ENCODE measurements around the gene UTP15. TPM values are rescaled to one million over a fixed set of nuclear protein-coding genes. Genes with fewer than 3 reads are reported as not detected.

Gene UTP15
- total and polyA plus RNA-seq, 2 of the 4 experiments (the other 2 are of a cell fraction), result 11.4 to 28.0 TPM

GRCh38 chr5:73523861-73524260 is 41.7 kb upstream of the UTP15 start:
- CTCF ChIA-PET, result interaction anchor here (0.6 kb wide), 1 partner anchor 18 kb away, joined by 5 read pairs; no protein-coding TSS in a partner anchor
- Histone ChIP-seq H4K5ac (ENCODE audit: low read depth, low read length) (no peak overlapping the region), H2BK20ac (ENCODE audit: low read depth, low read length) (no peak overlapping the region), H3K9ac (ENCODE audit: low read depth, low read length) (no peak overlapping the region), H2AK9ac (replicated peaks; ENCODE audit: low read depth, low read length, poor library complexity) (no peak overlapping the region), H4K91ac (ENCODE audit: insufficient read depth, low read depth, low read length) (no peak overlapping the region), H2BK5ac (ENCODE audit: low read depth, low read length, poor library complexity, severe bottlenecking) (no peak overlapping the region), H3K9me1 (ENCODE audit: insufficient read depth, low read length) (peaks cover 7% of the 10 kb centered on the region; the same call in 1 of the 2 replicates), H3K4ac (ENCODE audit: low read depth, low read length) (peak overlapping the region; percentile 7; the same call in 1 of the 2 replicates), H2AFZ (replicated peaks; ENCODE audit: low read length, poor library complexity) (no peak overlapping the region), H2AK5ac (ENCODE audit: low read depth, low read length) (peak overlapping the region; percentile 43; the same call in 1 of the 2 replicates), H2BK120ac (ENCODE audit: low read depth, low read length) (peak overlapping the region; percentile 44; the same call in 1 of the 2 replicates), H3K18ac (ENCODE audit: low read depth, low read length) (no peak overlapping the region), H3K27me3 (ENCODE audit: control insufficient read depth, insufficient read depth, low read length) (no peaks in the 10 kb centered on the region), H3K9me3 (ENCODE audit: control insufficient read depth, insufficient read depth, low read length) (no peaks in the 10 kb centered on the region), H3K79me1 (ENCODE audit: low read depth in 1 of 2, low read length in 2 of 2) (no peaks in the 10 kb centered on the region), H4K8ac (ENCODE audit: low read depth in 2 of 2, low read length in 2 of 2) (peak overlapping the region in 1 of 2 experiments; percentile 15; a peak in 1 of 4 replicates), H3K56ac (ENCODE audit: extremely low read depth, insufficient read depth, low read length) (no peak overlapping the region), H2BK15ac (ENCODE audit: low read depth, low read length) (no peak overlapping the region), H3K36me3 (ENCODE audit: control insufficient read depth, insufficient read depth, low read length) (no peaks in the 10 kb centered on the region), H4K20me1 (ENCODE audit: insufficient read depth, low read length) (no peaks in the 10 kb centered on the region), H3K4me2 (ENCODE audit: low read depth, low read length) (no peak overlapping the region), H3K4me3 (ENCODE audit: insufficient read depth, low read depth, low read length) (no peak overlapping the region), H3K14ac (replicated peaks; ENCODE audit: low read depth, low read length) (no peak overlapping the region), H3K27ac (ENCODE audit: insufficient read depth, low read length) (no peak overlapping the region), H3K4me1 (ENCODE audit: control insufficient read depth, insufficient read depth, low read length) (peaks cover 14% of the 10 kb centered on the region), H3K23ac (ENCODE audit: low read depth, low read length) (no peak overlapping the region)
- BruUV-seq (replicated peaks), result no TSS peak
- dilution Hi-C loops (cut with HindIII; ENCODE audit: low sequenced_read_pairs, unreplicated experiment), result no loop called here
- TF ChIP-seq CEBPB (IDR thresholded peaks at IDR 0.05; ENCODE audit: low read depth, low read length) (peak; percentile 75), RCOR1 (IDR thresholded peaks at IDR 0.05; ENCODE audit: insufficient replicate concordance, low read length) (no peak)
- DNase-seq, result peak; percentile 52
- WGBS, 2 experiments (ENCODE audit: extremely low coverage in 2 of 2, insufficient read length in 1 of 2), result 100% methylated on average over 1 of the region's 1 CpG; no CpG with 5 or more reads in 1 of the 2 experiments
- intact Hi-C loops (cut with micrococcal nuclease), result no loop called here
- in situ Hi-C loops (cut with MboI; ENCODE audit: low sequenced_read_pairs), result no loop called here
- no peak for ATAC-seq (ENCODE audit: low read depth)
- POLR2A ChIA-PET (ENCODE audit: unreplicated experiment), result no interaction called here

Data from IMR-90 (cell line).